Kidney epithelial cell (primary cell): ENCODE measurements around the gene EGLN3. TPM values are rescaled to one million over a fixed set of nuclear protein-coding genes. Genes with fewer than 3 reads are reported as not detected.
"Not testable (repeated sequence)": the region's sequence is repeated elsewhere in the genome, so short reads cannot be mapped to it uniquely, and the experiment has no call there.

Experiments
- DNase-seq: peaks from one replicate; pipeline ENCODE4 v3.0.0-alpha.2; 2010; ENCODE audit warnings: low read depth
- H3K27me3 ChIP-seq: 2 replicates; pipeline ENCODE4 v1.6.0; 2011; ENCODE audit warnings: low read length; ENCODE audit not compliant: control insufficient read depth, insufficient read depth
- H3K36me3 ChIP-seq: 2 replicates; pipeline ENCODE4 v1.5.1; 2011; ENCODE audit warnings: low read length; ENCODE audit not compliant: control insufficient read depth, insufficient read depth
- H3K4me3 ChIP-seq: 2 replicates; pipeline ENCODE4 v1.5.1; 2011; ENCODE audit warnings: low read depth, mild to moderate bottlenecking, control low read depth, low read length
- total RNA-seq: library from RNA; depleted of rRNA; stranded (reverse); fragments of >200 nt; gene quantifications from 2 replicates; pipeline ENCODE4 v1.2.3, GENCODE V29; 2015
- TF ChIP-seq, protein P1 (sequence below): IDR thresholded peaks from 2 replicates; pipeline ENCODE4 v1.5.1; 2011; ENCODE audit warnings: mild to moderate bottlenecking, moderate library complexity, low read length, control low read depth, inconsistent platforms; ENCODE audit not compliant: insufficient read depth, poor library complexity, severe bottlenecking

Gene EGLN3
- total RNA-seq, 1 donor from 2014 or later, result 1.6 TPM

DNA sequence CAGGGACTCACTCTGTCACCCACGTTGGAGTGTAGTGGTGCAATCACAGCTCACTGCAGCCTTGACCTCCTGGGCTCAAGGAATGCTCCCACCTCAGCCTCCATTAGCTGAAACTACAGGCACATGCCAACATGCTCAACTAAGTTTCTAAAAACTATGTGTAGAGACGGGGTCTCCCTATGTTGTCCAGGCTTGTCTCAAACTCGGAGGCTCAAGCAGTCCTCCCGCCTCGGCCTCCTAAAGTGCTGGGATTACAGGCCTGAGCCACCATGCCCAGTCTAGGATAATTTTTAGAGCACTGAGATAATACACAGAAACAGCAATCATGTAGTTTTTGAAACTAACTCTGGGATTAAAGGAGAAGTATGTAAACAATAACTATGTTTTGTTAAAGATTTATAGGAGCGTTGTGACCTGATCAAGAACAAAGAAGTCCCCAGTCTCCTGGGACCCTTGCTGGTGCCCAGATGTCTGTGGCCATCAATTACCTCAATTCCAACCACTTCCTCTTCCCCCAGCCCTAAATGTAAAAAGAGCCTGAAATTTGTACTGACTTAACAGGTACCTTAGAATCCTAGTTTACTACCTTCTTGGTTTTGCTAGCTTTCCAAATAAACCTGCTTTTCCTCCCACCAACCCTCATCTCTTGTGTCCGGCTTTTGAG lies 28.9 kb upstream of the EGLN3 start:
- no peak overlapping the region for H3K4me3 ChIP-seq

GRCh38 chr14:33978892-33979612 lies 28.2 kb upstream of the EGLN3 start:
- no peak for DNase-seq
- no peak overlapping the region for H3K4me3 ChIP-seq
- no peaks in the 10 kb centered on the region for H3K36me3 ChIP-seq
- H3K27me3 ChIP-seq, result no peaks in the 10 kb centered on the region
- TF ChIP-seq, protein P1, sequence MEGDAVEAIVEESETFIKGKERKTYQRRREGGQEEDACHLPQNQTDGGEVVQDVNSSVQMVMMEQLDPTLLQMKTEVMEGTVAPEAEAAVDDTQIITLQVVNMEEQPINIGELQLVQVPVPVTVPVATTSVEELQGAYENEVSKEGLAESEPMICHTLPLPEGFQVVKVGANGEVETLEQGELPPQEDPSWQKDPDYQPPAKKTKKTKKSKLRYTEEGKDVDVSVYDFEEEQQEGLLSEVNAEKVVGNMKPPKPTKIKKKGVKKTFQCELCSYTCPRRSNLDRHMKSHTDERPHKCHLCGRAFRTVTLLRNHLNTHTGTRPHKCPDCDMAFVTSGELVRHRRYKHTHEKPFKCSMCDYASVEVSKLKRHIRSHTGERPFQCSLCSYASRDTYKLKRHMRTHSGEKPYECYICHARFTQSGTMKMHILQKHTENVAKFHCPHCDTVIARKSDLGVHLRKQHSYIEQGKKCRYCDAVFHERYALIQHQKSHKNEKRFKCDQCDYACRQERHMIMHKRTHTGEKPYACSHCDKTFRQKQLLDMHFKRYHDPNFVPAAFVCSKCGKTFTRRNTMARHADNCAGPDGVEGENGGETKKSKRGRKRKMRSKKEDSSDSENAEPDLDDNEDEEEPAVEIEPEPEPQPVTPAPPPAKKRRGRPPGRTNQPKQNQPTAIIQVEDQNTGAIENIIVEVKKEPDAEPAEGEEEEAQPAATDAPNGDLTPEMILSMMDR, result no peak

More for the DNA sequence above, 28.9 kb upstream of the EGLN3 start:
- Histone ChIP-seq H3K27me3 (no peaks in the 10 kb centered on the region), H3K36me3 (no peaks in the 10 kb centered on the region)
- no peak for DNase-seq
- TF ChIP-seq, protein P1, result no peak

DNA sequence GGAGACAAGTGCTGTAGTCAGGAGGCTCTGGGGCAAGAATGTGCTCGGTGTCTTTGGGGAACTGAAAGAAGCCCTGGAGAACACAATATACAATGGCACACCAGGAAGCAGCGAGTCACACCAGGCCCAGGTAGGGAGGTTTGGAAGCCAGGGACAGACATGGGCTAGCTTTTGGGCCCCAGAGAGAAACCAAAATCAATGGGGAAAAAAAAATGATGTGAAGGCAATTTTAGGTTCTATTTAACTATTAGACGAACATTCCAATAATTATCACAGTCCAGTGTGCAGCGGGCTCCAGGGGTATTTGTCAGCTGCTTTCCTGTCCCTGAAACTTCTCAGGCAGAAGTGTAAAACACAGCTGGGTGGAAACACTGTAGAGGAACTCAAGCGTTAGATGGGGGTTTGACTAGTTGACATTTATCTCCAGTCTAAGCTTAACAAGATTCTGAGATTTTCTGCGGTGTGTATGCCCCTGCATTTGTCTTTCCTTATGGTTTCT lies 21.8 kb upstream of the EGLN3 start:
- DNase-seq, result no peak
- TF ChIP-seq, protein P1, result no peak
- Histone ChIP-seq H3K4me3 (no peak overlapping the region), H3K36me3 (no peaks in the 10 kb centered on the region), H3K27me3 (no peaks in the 10 kb centered on the region)

GRCh38 chr14:33969846-33970245 lies 19.0 kb upstream of the EGLN3 start:
- not testable (repeated sequence) for DNase-seq, H3K4me3 ChIP-seq, H3K36me3 ChIP-seq, H3K27me3 ChIP-seq

DNA sequence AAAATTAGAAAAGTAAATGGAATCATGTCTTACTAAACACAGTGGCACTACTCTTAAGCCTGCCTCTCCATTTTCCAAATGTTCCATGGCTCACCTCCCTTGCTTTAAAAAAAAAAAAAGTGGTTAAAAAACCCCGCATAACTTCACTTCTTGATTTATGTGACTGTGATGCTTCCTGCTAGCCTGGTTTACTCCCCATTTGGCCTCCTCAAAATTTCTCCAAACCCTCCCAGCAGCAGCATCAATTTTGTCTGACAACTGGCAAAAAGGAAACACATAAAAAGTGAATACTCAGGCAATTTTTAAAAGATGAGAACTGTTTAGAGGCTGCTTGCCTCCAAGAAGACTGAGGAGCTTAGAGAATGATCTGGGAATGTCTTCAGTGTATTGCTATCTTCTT lies 17.8 kb upstream of the EGLN3 start:
- Histone ChIP-seq H3K4me3 (no peak overlapping the region), H3K36me3 (no peaks in the 10 kb centered on the region), H3K27me3 (no peaks in the 10 kb centered on the region)
- TF ChIP-seq, protein P1, result no peak
- no peak for DNase-seq

GRCh38 chr14:33967138-33967537 lies 16.3 kb upstream of the EGLN3 start:
- Histone ChIP-seq H3K36me3 (no peaks in the 10 kb centered on the region), H3K4me3 (no peak overlapping the region), H3K27me3 (no peaks in the 10 kb centered on the region)
- TF ChIP-seq, protein P1, result no peak
- DNase-seq, result no peak
